Left kidney (tissue), 2 donors: ENCODE measurements around the gene MAST4. TPM values are rescaled to one million over a fixed set of nuclear protein-coding genes. Genes with fewer than 3 reads are reported as not detected.
A peak's percentile ranks its signal among the peaks of the same experiment; 100 is the strongest.

Experiments used
- DNase-seq: peaks from one replicate; pipeline ENCODE4 v3.0.0-alpha.2; 2013
- polyA plus RNA-seq: library from polyadenylated mRNA; unstranded; fragments of 120-200 nt; gene quantifications from one replicate; pipeline ENCODE4 v1.2.1, GENCODE V29; 2013; ENCODE audit not compliant: insufficient read length

The MAST4 gene
- polyA plus RNA-seq, 1 donor: 19.7 TPM

DNA sequence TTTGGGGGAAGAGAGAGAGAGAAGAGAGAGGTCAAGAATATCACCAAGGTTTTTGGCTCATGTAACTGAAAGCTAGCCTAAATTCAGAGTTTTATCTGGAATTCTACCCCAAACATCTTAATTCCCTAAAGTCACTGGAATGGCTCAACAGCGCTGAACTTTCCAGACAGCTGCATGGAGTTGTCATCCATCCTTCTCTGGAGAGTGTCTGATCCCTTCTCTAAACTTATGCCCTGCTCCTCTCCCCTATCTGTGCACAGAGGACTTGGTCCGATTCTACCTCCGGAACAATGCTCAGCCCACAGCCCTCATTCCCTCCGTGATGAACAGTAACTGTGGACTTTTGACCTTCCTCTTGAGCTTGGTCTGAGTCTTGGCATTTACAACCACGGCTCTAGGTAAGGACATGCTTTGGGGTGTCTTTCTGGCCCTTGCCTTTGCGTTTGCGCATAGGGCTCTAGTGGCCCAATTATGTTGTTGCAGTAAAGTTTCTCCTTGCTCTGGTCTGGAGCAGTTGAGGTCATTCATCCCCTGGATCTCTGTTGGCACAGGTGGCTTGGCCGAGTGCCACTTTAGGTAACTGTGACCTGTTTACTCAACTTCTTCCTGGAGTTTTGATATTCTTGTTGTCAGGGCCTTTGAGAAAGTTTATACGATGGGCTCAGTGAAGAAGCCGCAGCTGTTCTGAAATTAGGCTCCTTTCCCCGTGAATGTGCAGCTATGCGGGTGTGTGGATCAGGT, 618.7 kb downstream of the MAST4 start:
- DNase-seq: no peak

DNA sequence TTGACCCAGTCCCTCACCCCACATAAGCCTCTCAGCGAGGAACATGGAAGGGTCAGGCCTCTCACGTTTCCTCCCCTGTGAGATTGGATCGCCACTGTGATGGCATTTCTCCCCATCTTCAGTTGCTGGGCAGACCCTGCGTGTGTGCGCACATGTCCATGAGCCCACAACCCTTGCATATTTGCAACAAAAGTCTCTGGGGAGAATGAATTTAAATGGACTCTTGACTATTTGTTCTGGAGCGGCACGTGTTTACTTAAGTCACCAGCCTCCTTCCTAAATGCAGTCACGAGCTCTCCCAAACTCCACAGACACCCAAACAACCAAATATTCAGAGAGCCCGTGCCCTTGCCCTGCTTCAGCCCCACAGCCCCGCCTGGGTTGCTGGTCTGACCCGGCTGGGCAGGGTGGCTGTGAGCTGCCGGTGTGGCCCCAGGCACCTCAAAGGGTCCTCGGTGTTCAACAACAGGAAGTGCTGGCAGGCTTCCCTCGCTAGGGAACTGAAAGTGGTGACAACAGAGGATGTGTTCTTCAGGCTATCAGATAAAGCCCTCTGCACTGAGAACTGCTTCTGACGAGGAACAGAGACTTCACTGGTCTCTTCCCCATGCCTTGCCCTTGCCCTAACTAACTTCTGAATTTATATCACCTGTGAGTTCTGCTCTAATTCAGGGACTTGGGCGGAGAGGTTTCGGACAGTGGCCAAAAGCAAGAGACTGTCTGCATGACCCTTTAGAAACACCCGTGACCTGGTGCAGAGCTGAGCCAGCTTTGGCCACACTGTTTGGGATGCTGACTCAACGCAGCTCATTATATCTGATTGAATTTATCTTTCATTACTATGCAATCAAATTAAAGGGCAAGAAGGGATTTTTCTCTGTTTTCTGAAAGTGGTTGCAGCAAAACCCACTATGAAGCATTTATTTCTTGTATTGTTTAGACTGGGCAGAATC, 619.6 kb downstream of the MAST4 start:
- DNase-seq: peak; percentile 24

DNA sequence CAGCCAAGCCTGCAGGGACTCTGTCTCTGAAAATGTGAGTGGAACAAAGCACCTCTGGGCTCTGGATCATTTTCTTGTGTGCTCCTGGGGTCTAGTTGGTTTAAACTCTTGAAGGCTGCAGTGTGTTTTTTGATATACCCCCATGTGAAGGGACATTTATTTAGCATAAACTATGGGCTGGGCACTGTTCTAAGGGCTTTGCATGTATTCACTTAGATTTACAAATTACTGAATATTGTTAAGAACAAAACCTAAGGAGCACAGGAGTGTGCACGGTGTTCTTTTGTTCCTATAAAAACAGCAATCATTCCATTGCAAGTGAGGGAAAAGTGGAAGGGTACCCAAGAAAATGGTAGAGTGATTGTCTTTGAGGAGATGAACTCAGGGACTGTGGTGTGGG, 620.4 kb downstream of the MAST4 start:
- no peak for DNase-seq
